ENCODE results near the gene LIN7B.

LIN7B gene

GRCh38 chr19:49127674-49128544 is 13.7 kb downstream of the LIN7B start:
- Histone ChIP-seq H3K36me3 (ENCODE audit: control insufficient read depth, insufficient read depth, low read length) (no peaks in the 10 kb centered on the region), H3K27me3 (ENCODE audit: control insufficient read depth, insufficient read depth, low read length) (no peaks in the 10 kb centered on the region), H3K79me2 (peaks cover 2% of the 10 kb centered on the region), H3K4me1 (peaks cover 2% of the 10 kb centered on the region), H3K4me2 (ENCODE audit: low read length) (peak overlapping the region; percentile 78), H3K9me3 (ENCODE audit: control insufficient read depth, low read length) (no peaks in the 10 kb centered on the region), H3K27ac (peak overlapping the region; percentile 62), H3K9ac (no peak overlapping the region), H3K4me3 (ENCODE audit: low read depth, low read length) (peak overlapping the region; percentile 31), H2AFZ (peak overlapping the region; percentile 97)
- peak; percentile 36 for TF ChIP-seq CTCF (IDR thresholded peaks at IDR 0.05)

- Histone ChIP-seq H3K9me3 (ENCODE audit: control insufficient read depth, low read length) (no peaks in the 10 kb centered on the region), H3K36me3 (ENCODE audit: control insufficient read depth, insufficient read depth, low read length) (no peaks in the 10 kb centered on the region), H3K4me2 (ENCODE audit: low read length) (no peak overlapping the region), H3K4me3 (ENCODE audit: low read depth, low read length) (no peak overlapping the region), H3K79me2 (peaks cover 2% of the 10 kb centered on the region), H3K9ac (no peak overlapping the region), H2AFZ (no peak overlapping the region), H3K27me3 (ENCODE audit: control insufficient read depth, insufficient read depth, low read length) (no peaks in the 10 kb centered on the region), H3K27ac (no peak overlapping the region), H3K4me1 (peaks cover 2% of the 10 kb centered on the region)
- no peak for TF ChIP-seq CTCF (IDR thresholded peaks at IDR 0.05)
Measured at GRCh38 chr19:49128545-49129237, 14.5 kb downstream of the LIN7B start.

GRCh38 chr19:49129238-49129583 is 15.0 kb downstream of the LIN7B start:
- H3K27ac ChIP-seq: no peak overlapping the region

GRCh38 chr19:49130325-49130724 is 16.2 kb downstream of the LIN7B start:
- H3K4me1 ChIP-seq: peaks cover 2% of the 10 kb centered on the region
- no peak overlapping the region for H3K4me3 ChIP-seq (ENCODE audit: low read depth, low read length)
- no peak overlapping the region for H2AFZ ChIP-seq
- no peak for TF ChIP-seq CTCF (IDR thresholded peaks at IDR 0.05)
- H3K9me3 ChIP-seq (ENCODE audit: control insufficient read depth, low read length): no peaks in the 10 kb centered on the region
- no peak overlapping the region for H3K4me2 ChIP-seq (ENCODE audit: low read length)
- no peaks in the 10 kb centered on the region for H3K36me3 ChIP-seq (ENCODE audit: control insufficient read depth, insufficient read depth, low read length)
- H3K79me2 ChIP-seq: peaks cover 2% of the 10 kb centered on the region
- no peak overlapping the region for H3K27ac ChIP-seq
- no peaks in the 10 kb centered on the region for H3K27me3 ChIP-seq (ENCODE audit: control insufficient read depth, insufficient read depth, low read length)
- no peak overlapping the region for H3K9ac ChIP-seq

More at GRCh38 chr19:49129238-49129583, 15.0 kb downstream of the LIN7B start:
- Histone ChIP-seq H3K79me2 (peaks cover 2% of the 10 kb centered on the region), H3K27me3 (ENCODE audit: control insufficient read depth, insufficient read depth, low read length) (no peaks in the 10 kb centered on the region), H3K4me1 (peaks cover 2% of the 10 kb centered on the region), H3K4me3 (ENCODE audit: low read depth, low read length) (no peak overlapping the region), H3K4me2 (ENCODE audit: low read length) (no peak overlapping the region), H3K9ac (no peak overlapping the region), H3K9me3 (ENCODE audit: control insufficient read depth, low read length) (no peaks in the 10 kb centered on the region), H3K36me3 (ENCODE audit: control insufficient read depth, insufficient read depth, low read length) (no peaks in the 10 kb centered on the region), H2AFZ (no peak overlapping the region)
- no peak for TF ChIP-seq CTCF (IDR thresholded peaks at IDR 0.05)

All from parathyroid adenoma (tissue), 2 donors.